ENCODE data around the gene NEB. TPM values are rescaled to one million over a fixed set of nuclear protein-coding genes. Genes with fewer than 3 reads are reported as not detected.
"Not testable (repeated sequence)": the region's sequence is repeated elsewhere in the genome, so short reads cannot be mapped to it uniquely, and the experiment has no call there.

NEB gene
- total RNA-seq, 1 donor from 2014 or later: 2,139 TPM

DNA sequence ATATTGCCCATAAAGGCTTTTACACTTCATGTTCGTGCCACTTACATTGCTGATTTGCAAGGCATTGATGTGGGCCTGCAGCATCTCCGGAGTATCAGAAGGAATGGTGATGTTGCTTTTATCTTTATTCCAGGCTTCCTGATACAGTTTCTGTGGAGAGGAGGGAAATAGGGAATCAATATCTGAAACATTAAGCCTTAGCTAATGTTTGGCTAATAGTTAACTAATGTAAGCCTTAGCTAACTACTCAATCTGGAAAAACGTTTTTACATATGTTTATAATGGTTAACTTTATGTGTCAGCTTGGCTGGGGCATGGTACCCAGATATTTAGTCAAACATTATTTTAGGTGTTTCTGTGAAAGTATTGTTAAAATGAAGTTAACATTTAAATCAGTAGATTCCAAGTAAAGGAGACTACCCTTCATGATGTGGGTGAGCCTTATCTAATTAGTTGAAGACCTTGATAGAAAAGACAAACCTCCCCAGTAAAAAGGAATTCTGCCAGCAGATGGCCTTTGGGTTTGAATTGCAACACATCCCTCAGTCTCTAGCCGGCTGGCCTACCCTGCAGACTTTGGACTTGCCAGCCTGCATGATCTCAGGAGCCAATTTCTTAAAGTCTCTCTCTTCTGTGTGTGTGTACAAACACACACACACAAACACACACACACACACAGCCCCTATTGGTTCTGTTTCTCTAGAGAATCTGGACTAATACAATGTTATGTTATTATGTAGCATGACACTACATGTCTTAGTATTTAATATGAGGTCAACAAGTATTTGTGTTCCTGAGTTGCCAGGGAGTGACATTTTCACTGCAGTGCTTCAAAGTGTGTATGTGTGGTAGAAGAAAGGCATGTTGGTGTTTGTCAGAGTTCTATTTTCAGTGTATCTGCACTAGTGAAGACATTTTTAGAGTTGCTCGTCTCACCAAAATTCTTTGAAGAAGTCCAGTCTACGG, 126.5 kb downstream of the NEB start:
- not testable (repeated sequence) for DNase-seq

DNA sequence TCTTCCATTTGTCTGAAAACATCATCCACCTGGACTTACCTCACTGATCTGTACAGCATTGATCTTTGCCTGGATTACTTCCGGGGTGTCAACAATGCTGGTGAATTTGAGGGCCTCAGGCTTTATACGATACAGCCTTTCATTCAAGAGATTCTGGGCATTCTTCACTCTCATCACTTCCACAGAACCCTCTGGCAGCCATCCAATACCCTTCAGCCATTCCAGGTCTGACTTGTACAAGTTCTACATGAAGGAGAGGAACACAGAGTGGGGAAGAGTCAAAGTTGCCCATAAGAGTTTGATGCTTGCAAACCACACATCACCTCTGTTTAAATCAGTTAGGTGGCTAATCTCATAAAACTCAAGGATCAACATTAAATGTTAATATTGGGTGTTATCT, 130.7 kb downstream of the NEB start:
- DNase-seq: not testable (repeated sequence)

DNA sequence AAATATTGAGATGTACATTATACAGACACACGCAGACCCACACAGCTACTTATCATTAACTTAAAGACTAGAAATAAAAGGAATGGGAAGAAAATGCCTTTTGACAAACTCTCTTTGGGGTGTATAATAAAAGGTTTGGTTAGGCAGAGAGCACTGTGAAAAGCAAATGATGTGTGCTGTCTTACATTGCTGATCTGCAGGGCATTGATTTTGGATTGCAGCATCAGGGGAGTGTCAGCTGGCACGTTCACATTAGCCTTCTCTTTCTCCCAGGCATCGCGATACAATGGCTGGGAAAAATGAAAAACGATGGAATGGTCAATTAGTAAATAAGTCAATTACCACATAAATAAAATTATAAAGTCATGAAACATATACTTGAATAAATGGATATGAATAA, 131.9 kb downstream of the NEB start:
- not testable (repeated sequence) for DNase-seq

DNA sequence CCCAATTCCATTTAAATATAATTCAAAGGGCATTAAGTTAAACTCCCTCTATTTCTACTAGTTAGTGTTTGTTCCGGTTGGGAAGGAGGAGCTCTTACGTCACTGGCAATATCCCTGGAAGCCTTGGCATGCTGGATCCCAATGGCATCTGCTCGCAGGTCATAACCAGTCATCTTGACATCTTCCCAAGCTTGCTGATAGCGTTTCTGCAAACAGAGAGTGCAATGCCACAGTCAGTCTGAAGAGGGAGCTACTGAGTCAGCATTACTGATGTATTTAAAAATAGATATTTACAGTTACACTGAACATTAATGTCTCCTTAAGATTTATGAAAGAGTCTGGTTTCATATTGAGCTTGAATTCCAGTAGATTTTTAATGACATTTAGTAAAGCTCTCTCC, 132.5 kb downstream of the NEB start:
- not testable (repeated sequence) for DNase-seq

DNA sequence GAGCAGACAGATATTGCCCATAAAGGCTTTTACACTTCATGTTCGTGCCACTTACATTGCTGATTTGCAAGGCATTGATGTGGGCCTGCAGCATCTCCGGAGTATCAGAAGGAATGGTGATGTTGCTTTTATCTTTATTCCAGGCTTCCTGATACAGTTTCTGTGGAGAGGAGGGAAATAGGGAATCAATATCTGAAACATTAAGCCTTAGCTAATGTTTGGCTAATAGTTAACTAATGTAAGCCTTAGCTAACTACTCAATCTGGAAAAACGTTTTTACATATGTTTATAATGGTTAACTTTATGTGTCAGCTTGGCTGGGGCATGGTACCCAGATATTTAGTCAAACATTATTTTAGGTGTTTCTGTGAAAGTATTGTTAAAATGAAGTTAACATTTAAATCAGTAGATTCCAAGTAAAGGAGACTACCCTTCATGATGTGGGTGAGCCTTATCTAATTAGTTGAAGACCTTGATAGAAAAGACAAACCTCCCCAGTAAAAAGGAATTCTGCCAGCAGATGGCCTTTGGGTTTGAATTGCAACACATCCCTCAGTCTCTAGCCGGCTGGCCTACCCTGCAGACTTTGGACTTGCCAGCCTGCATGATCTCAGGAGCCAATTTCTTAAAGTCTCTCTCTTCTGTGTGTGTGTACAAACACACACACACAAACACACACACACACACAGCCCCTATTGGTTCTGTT, 137.2 kb downstream of the NEB start:
- DNase-seq: not testable (repeated sequence)

- DNase-seq: not testable (repeated sequence)
Measured at GRCh38 chr2:151591908-151592255, 142.4 kb downstream of the NEB start.

- not testable (repeated sequence) for DNase-seq
Measured at GRCh38 chr2:151591250-151591907, 142.9 kb downstream of the NEB start.

- DNase-seq: not testable (repeated sequence)
Measured at GRCh38 chr2:151581300-151581699, 153.0 kb downstream of the NEB start.

- DNase-seq: not testable (repeated sequence)
Measured at GRCh38 chr2:151580697-151581096, 153.6 kb downstream of the NEB start.

DNA sequence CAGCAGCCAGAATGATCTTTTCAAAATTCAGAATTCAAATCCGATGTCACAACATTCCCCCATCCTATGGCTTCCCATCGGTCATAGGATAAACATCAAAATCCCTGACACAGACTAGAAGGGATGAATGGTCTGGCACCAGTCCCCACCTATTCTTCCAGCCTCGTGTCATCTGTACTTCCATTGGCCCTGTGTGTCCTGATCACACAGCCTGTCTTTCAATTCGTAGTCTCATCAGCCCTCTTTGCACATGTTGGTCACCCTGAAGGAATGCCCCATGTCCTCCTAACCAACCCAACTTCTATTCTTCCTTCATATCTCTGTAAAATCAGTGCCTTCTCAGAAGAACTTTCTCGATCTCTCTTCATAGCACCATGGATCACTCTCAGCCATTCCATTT, 157.2 kb downstream of the NEB start:
- DNase-seq: no peak

GRCh38 chr2:151576080-151576479, 158.2 kb downstream of the NEB start:
- DNase-seq: no peak

GRCh38 chr2:151575338-151575737, 158.9 kb downstream of the NEB start:
- DNase-seq: no peak

GRCh38 chr2:151570191-151570590, 164.1 kb downstream of the NEB start:
- no peak for DNase-seq

GRCh38 chr2:151569167-151569566, 165.1 kb downstream of the NEB start:
- DNase-seq: no peak

DNA sequence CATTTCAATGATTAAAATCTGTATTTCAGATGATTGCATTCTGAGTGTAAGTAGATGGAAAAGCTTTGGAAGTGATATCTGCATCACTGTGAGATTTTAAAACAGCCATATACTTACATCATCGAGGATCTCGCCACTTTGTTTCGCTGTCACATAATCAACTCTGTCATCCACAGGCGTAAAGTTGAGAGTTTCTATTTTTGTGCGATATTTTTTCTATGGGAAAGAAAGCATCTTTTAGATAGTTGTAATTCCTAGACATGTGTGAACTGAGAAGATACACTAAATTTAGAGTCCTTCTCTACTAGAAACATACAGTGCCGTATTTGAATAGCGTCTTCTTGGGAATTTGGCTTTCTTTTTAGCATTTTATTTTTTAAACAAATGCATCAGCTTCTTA, 165.8 kb downstream of the NEB start:
- no peak for DNase-seq

GRCh38 chr2:151567006-151567405, 167.3 kb downstream of the NEB start:
- no peak for DNase-seq

GRCh38 chr2:151562398-151562797, 171.9 kb downstream of the NEB start:
- no peak for DNase-seq

DNA sequence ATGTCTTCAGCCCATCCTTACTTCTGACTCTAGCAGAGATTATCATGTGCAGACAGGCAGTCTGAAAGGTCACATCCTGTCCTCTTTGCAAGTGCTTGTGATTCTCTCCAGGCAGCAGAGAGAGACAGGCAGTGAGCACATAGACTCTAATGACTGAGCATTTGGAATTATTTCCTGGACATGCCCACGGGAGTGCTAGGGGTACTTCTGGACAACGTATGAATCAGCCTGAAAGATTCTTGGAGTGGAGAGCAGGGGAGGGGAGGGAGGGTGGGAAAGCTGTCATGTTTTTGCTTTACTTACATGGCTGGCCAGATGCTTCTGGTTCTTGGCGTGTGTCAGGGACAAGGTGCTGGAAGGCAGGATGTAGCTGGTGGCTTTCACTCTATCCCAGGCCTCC, 174.0 kb downstream of the NEB start:
- peak; percentile 73 for DNase-seq

DNA sequence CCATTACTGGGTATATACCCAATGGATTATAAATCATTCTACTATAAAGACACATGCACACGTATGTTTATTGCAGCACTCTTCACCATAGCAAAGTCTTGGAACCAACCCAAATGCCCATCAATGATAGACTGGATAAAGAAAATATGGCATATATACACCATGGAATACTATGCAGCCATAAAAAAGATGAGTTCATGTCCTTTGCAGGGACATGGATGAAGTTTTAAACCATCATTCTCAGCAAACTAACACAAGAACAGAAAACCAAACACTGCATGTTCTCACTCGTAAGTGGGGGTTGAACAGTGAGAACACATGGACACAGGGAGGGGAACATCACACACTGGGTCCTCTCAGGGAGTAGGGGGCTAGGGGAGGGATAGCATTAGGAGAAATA, 174.8 kb downstream of the NEB start:
- not testable (repeated sequence) for DNase-seq

DNA sequence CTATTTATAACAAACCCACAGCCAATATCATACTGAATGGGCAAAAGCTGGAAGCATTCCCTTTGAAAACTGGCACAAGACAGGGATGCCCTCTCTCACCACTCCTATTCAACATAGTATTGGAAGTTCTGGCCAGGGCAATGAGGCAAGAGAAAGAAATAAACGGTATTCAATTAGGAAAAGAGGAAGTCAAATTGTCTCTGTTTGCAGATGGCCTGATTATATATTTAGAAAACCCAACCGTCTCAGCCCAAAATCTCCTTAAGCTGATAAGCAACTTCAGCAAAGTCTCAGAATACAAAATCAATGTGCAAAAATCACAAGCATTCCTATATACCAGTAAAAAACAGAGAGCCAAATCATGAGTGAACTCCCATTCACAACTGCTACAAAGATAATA, 176.4 kb downstream of the NEB start:
- DNase-seq: not testable (repeated sequence)

DNA sequence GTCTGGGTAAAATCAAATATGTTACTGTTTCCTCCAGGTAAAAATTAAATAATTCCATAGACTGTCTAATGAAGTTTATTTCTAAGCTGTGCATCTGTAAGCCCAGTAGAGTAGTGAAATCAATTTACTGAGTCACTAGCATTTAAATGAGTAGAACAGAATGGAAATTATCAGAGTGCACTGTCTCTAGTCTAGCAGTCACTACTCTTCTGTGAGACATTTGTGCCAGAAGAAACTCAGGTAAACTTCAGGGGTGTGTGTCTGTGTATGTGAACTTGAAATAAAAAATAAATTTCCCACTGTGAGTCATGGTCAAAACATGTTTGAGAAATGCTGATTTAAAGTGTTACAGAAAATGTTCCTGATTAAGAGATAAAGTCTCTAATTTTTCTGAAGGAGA, 178.2 kb downstream of the NEB start:
- no peak for DNase-seq

GRCh38 chr2:151552287-151552686, 182.0 kb downstream of the NEB start:
- no peak for DNase-seq

DNA sequence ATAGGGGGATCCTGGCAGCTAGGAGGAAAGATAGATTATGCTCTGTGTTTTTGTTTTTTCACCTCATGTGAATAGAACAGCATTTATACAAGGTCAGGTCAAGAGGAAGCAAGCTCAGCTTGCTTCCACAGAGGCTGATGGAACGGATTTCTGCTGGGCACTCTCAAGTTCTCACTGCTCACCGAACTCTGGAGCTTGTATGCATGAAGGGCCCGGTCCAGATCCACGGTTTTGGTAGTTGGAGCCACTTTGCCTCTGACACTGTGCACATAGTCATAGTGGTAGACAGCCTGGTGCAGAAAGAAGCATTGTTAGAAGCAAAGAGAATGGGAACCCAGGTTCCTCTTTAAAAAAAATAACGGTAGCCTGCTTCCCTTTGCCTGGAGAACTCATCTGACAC, 182.7 kb downstream of the NEB start:
- no peak for DNase-seq

Measured in tongue (tissue), 2 donors.